HG03175 (cell line): ENCODE data around the gene FGGY.
"Not testable (repeated sequence)": the region's sequence is repeated elsewhere in the genome, so short reads cannot be mapped to it uniquely, and the experiment has no call there.

Experiments used
- ATAC-seq: cut with Tn5 transposase; IDR thresholded peaks from one replicate; pipeline ENCODE4 v1.9.1; 2021; ENCODE audit warnings: mild to moderate bottlenecking, moderate library complexity; ENCODE audit not compliant: unreplicated experiment

FGGY gene

DNA sequence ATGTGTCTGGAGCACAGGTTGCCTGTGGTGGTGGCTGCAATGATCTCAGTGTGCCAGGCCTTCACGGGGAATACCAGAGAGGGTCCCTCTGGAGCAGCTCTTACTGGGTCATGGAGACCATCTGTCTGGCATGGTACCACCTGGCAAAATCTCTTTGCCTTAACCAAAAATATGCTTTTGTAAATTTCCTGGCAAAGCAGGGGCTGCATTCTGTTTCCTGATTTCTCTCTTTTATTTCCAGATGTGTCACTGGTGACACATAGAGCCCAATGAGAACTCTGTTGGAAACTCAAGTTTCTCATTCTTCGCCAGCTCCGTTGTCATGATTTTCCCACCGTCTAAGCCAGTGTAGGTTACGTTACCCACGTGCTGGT lies 136.5 kb downstream of the FGGY start:
- no peak for ATAC-seq

DNA sequence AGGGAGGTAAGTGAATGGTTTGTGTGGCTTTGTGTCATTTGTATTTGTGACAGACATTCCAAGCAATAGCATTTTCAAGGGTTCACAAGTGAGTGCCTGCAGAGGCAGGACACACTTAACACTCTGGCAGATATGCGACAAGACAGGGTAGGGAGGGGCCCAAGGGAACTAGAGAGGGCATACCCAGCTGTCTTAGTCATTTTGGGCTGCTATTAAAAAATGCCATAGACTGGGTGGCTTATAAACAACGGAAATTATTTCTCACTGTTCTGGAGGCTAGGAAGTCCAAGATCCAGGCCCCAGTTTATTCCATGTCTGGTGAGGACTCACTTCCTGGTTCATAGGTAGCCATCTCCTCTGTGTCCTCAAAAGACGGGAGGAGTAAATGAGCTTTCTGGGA lies 137.4 kb downstream of the FGGY start:
- no peak for ATAC-seq

DNA sequence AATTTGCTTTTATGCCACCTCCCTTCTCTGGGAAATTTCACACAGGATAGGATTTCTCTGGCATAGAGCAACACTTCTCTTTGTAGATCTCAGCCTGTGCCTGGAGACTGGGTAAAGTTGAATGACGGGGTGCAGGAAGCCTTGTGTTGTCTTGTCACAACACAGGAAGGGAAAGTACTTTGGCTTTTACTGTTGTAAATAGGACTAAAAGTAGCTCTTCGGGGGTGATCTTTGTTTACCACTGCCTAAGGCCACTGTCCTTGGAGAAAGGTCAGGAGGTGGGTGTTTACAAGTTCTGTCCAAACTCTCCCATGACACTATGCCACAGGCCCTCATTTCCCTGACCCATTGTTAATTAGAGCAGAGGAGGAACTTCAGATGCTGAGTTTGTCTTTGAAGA lies 139.7 kb downstream of the FGGY start:
- ATAC-seq = no peak

DNA sequence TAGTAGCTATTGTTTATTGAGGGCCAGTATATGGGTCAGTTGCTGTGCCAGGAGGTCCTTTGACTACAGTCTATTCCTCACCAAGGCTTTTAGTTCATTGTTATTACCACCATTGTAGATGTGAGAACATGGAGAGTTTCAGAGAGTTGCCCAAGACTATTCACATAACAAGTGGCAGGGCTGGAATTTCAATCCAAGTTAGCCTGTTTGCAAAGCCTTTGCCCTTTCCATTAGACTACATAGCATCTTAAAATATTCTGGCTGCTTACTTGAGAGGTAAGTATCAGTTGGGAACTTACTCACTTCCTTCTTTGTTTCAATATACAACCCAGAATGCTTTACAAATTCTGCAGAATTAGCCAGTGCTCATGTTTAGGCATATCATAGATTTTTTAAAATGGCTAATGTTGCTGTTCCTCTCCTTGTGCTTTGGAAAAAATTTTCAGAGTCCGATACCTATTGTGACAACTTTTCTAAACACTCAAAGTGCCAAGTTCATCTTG lies 141.2 kb downstream of the FGGY start:
- no peak for ATAC-seq

DNA sequence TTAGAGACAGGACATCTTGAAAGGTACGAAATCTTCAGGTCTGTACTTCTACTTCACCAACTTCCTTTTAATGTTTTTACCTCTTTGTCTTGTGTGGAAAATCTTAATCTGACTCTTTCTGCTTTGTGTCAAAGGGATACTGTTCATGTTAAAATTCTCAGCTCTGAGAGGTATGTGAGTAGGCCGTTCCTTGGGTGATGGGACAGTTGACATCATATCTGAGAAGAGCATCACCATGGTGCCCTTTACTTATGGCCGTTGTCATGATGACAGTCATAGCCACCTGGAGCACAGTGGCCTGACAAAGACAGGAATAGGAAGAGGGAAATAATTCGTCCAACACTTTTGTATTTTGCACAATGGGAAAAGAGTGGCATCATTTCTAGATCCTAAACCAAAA lies 145.6 kb downstream of the FGGY start:
- ATAC-seq = no peak

DNA sequence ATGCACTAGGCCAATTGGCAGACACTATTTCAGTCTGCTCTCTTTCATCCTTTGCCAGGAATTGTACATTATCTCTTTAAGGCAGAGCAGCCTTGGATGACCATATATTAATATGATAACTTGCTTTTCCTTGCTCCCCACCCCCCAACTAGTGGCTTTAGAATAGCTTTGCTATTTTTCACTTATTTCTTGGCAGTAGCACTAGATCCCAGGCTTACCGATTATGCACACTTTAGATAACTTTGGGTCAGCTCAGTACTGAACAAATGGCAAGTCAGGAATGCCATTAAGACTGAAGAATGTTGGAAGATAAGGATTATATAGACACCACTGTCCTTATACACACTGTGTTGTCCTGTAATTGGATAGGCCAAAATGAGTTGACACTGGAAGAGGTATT lies 146.4 kb downstream of the FGGY start:
- ATAC-seq = no peak

DNA sequence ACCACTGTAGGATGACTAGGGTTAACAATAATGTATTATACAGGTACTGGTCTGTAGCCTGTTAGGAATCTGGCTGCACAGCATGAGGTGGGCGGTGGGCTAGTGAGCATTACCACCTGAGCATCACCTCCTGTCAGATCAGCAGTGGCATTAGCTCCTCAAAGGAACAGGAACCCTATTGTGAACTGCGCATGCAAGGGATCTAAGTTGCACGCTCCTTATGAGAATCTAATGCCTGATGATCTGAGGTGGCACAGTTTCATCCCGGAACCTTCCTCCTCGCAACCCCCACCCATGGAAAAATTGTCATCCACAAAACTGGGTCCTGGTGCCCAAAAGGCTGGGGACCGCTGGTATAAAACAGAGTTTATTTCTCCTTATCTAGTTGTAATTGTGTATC lies 147.6 kb downstream of the FGGY start:
- no peak for ATAC-seq

DNA sequence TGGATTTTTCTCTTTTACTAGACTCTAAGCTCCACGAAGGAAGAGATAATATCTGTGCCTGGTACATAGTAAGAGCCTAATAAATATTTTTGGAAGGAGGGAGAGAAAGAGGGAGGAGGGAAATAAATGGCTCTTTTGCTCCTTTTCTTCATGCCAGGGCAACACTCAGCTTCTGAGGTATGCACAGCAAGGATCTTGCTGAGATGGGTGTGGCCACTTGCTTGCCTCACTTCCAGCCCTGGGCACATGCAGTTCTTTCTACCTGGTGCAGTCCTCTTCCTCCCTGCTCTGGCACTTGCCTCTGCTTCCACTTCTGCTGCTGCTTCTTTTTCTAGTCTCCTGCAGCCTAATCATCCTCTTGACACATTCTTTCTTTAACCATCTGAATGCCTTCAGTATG lies 148.1 kb downstream of the FGGY start:
- no peak for ATAC-seq

DNA sequence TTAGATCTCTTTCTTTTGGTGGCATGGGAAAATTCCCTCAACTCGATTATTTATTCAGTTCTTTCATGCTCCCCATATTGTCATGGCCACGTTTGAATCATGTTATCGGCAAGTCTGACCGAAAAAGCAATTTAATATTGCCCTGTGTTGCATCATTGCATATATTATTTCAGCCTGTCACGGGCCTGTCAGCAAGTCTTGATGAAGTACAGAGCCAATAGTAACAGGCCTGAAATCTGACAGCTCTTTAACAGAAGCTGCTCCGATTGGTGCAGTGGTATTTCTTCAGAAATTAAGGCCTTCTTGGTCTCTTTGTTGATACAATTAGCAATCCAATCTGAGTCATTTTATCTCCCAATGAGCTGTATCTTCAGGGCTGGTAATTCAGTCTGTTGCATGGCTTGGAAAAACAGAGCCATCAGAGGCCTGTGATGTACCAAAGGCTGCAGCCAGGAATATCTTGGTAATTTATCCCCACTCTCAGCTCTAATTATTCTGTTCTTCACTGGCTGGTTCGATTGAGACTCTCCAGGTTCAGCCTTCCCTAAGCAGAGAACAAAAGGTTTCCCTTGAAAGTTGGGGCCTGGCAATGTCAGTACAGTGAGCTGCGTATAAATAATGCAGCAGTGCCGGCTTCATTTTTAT lies 149.5 kb downstream of the FGGY start:
- ATAC-seq = no peak

DNA sequence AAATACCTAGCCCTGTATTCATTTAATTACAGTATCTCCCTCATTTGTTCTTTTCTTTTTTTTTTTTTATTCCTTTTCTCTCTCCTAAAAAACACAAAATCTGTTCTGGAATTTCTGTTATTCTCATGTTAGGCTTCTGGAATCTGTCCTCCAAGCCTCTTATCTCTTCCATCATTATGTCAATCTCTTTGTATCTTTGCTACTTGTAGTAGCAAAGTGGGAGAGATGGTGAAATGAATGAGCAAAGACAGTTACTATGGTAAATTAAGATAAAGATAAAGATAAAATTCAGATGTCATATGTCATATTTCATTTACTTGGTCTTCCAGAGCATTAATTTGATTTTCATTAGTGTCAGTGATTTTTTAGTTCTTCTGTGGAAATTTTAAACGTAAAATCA lies 155.1 kb downstream of the FGGY start:
- ATAC-seq = no peak

DNA sequence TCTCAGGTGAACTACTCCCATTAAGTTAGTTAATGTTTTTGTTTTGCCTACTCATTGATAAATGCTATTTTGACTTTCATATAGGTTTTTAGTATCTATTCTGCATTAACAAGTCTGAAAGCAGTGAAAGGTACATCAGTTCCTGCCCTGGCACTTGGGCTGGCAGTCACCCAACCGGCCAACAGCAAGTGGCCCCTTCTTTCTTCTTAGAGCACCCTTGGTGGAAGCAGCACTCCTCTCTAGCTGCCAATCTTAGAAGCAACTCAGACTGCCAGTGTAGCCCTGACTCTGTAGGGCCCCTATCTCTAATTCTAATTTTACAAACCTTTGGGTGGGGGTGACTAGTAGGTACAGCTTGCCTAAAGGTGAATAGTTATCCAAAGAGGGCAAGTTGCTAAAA lies 155.7 kb downstream of the FGGY start:
- ATAC-seq = no peak

DNA sequence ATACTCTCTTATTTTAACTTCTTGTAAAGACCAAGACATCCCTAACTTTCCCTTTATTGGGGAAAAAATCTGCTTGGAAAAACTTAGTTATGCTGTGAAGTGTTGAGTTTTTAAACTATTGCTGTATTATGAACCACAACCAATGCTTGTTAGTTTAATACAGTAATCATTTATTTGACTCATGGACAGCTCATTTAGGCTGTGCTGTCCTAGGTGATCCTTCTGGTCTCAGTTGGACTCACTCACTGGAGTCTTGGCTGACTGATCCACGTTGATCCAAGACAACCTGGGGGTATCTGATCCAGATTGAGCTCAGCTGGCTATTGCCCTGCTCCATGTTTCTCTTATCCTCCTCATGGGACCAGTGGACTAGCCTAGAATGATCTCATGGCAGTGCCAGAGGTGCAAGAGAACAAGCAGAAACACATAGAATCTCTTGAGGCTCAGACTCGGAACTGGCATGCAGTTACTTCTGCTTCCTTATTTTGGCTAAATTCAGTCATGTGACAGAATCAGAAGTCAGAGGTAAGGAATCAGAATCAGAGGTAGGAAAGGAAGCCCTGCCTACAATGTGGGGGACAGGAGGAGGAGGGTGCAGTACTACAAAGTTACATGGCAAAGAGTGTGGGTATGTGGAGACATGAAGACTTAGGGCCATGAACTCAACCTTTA lies 156.5 kb downstream of the FGGY start:
- no peak for ATAC-seq

DNA sequence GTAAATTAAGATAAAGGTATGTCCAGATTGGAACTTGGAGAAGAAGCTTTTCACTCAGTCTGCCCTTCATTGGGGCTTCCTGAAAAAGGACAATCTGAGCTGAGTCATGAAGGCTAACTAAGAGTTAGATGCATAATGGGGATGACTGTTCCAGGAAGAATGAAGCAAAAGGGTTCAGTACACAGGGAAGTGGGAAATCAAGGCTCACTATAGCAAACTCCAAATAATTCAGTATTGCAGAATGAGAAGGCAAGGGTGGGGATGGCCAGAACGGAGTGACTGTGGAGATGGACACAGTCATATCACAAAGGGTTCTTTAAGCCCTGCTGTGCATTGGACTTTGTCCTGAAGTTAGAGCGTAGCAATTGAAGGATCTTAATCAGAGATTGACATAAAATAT lies 158.3 kb downstream of the FGGY start:
- ATAC-seq = no peak

DNA sequence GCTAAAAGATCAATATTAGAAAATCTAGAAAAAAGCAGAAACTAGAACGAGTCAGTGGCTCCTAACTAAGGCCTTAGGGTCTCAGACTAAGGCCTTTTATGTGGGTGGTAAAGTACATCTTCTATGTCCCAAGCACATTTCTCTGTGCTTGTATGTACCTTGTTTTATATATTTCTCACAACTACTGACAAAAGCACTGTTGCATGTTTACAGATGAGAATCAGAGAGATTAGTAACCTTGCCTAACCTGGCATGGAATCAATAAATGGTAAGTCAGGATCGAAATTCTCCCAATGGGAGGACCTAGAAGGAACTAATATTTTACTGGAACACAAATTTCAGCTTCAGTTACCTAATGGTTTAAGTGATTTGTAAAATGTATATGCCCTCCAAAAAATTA lies 160.9 kb downstream of the FGGY start:
- no peak for ATAC-seq

DNA sequence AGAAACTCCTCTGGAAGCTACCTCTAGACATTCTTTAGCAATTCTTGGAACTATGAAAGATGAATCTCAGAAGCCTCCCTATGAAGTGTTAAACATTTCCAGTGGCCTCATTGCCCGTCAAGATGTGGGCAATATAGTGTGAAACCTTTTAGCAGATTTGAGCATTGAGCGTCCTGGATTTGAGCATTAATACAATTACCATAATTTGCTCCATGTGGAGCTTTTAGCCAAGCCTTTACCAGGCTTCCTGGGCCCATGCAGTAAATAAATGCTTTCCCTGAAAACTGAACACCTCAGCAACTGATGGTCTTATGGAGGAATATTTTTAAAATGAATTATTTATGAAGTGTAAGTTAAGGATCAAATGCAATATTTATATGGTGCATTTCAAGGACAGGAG lies 162.0 kb downstream of the FGGY start:
- no peak for ATAC-seq

DNA sequence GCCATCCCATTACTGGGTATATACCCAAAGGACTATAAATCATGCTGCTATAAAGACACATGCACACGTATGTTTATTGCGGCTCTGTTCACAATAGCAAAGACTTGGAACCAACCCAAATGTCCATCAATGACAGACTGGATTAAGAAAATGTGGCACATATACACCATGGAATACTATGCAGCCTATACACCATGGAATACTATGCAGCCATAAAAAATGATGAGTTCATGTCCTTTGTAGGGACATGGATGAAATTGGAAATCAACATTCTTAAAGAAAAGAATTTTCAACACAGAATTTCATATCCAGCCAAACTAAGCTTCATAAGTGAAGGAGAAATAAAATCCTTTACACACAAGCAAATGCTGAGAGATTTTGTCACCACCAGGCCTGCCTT lies 166.0 kb downstream of the FGGY start:
- not testable (repeated sequence) for ATAC-seq

DNA sequence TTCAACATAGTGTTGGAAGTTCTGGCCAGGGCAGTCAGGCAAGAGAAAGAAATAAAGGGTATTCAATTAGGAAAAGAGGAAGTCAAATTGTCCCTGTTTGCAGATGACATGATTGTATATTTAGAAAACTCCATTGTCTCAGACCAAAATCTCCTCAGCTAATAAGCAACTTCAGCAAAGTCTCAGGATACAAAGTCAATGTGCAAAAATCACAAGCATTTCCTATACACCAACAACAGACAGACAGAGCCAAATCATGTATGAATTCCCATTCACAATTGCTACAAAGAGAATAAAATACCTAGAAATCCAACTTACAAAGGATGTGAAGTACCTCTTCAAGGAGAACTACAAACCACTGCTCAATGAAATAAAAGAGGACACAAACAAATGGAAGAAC lies 168.6 kb downstream of the FGGY start:
- ATAC-seq = not testable (repeated sequence)

DNA sequence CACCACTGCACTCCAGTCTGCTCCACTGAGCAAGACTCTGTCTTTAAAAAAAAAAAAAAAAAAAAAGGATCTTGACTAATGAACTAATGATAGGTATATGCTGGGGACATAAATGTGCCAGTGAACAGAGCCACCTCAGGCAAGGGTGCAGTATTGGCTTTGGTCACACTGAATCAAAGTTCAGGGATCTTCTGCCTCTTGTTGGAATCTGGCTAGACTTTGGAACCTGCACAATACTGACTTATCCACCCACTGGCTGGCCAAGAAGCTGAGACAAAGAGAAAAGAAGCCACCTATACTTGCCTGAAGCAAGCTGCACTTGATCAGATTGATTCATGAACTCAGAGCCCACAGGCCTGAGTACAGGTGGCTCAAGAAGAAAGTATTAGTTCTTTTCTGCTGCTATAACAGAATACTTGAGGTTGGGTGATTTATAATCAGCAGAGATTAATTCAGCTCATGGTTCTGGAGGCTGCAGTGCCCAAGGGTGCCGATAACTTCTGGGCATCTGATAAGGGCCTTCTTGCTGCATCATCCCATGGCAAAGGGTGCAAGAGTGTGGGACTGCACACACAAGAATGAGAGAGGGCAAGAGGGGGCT lies 172.0 kb downstream of the FGGY start:
- no peak for ATAC-seq

DNA sequence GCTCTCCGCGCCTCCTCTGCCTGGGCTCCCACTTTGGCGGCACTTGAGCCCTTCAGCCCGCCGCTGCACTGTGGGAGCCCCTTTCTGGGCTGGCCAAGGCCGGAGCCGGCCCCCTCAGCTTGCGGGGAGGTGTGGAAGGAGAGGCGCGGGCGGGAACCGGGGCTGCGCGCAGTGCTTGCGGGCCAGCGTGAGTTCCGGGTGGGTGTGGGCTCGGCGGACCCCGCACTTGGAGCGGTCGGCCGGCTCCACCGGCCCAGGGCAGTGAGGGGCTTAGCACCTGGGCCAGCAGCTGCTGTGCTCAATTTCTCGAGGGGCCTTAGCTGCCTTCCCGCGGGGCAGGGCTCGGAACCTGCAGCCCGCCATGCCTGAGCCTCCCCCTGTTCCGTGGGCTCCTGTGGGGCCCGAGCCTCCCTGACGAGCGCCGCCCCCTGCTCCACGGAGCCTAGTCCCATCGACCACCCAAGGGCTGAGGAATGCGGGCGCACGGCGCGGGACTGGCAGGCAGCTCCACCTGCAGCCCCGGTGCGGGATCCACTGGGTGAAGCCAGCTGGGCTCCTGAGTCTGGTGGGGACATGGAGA lies 175.2 kb downstream of the FGGY start:
- ATAC-seq = not testable (repeated sequence)

DNA sequence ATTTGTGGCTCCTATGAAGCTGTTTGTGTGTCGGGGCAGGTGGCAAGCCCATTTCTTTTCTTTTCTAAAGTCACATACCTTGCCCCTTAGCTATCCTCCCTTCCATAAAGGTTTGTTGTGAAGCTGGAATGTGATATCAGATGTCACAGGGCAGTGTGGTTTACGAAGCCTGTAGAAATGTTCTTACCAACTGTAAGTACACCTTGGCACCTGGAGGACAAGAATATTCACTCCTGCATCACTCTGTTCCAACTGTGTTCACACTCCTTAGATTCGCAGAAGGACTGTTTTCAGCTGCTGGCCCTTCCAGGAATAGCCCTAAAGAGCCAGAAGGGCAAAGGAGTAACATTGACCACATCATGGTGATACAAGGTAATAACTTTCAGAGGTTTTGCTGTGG lies 176.9 kb downstream of the FGGY start:
- ATAC-seq = no peak

DNA sequence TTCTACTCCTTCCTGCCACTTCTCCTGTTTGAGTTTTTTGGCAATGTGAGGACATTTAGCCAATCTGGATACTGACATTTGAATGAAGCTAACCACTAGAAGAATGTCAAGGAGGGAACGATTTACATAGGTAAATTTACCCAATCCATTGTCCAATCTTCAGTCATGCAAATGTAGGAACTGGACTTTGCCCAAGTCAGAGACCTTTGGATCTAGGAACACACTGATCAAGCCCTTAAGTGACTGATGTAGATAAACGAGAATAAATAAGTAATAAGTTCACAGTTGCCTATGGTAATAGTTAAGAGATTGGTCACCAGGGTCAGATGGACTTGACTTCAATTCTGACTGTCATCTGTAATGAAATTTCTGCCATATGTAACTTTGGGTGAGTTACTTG lies 177.6 kb downstream of the FGGY start:
- no peak for ATAC-seq

DNA sequence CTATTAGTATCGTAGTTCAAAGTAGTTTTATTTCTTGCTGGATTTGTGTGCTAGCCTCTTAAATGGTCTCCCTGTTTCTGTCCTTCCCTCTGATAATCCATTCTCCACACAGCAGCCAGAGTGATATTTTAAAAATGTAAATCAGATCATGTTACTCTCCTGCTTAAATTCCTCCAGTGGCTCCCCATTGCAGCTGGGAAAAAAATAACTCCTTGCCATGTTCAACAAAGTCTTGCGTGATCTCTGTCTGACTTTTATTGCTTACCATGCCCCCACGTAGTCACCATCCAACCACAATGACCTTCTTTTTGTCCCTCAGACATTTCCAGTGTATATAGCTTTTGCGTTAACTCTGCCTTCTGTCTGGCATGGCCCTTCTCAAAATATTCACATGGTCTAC lies 178.8 kb downstream of the FGGY start:
- ATAC-seq = no peak
